Measurements from ENCODE around the gene SOBP.

SOBP gene

DNA sequence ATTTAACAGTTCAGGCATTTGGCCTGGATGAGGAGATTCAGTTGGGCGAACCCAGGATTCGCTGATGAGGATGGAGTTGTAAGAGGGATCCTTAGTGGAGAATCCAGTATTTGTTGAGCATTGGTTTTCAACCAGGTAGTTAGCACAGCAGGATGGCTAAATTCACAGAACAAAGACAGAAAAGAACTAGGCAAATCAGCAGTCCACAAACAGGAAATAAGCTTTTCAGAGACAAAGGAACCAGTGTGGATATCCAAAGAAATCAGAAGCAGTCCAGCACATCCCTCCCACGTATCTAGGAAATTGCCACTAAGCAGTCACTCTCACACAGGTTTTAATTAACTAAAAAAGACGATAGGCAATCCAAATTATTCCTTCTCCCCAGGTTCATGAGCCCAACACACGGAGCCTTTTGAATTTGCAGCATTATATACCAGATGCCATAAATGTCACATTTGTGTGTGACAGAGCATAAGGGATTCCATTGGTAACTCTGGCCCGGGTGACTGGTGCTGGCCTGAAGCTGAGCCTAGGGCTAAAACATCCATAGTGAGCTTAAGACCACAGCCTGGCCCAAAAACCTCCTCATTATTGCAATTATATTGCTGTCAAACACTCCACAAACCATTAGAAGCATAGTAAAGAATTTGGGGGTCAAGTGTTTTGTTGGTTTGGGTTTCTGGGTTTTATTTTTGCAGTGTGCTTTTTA lies 131.5 kb downstream of the SOBP start:
- no peak for FAIRE-seq

DNA sequence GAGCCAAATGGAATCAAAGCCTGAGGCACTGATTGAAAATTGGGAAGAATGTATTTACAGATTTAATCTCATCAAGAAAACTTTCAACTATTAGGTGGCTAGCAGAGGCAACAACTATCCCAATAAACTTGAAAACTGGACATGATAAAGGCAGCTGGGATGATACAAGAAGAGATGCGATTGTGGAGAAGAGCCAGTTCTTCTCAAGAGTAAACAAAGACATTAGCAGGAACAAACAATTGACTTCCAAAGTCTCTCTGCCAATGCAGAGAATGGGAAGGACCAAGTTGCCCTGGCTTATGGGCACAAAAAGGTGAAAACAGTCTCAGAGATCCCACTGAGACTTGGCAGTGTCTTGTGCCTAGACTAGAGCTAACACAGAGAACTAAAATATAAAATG lies 132.4 kb downstream of the SOBP start:
- no peak for FAIRE-seq

- no peak for FAIRE-seq
These were observed 134.1 kb downstream of the SOBP start for GRCh38 chr6:107624050-107624449.

DNA sequence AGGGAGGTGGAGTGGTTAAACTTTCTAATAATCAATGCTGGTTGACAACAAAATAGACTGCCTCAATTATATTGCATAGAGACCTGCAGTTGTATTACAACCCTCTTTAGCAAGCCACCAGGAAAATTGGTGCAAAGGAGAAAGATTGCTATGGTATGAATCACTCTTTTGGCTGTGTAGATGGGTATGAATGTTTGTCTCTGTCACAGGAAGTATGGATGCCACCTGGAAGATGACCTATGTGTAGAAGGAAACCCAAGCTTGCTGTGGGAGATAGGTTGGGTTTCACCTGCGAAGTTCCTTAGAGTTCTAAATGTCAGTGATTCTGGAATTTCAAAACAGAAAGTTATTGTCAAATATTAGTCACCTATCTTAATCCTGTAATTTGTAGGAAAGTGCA lies 134.6 kb downstream of the SOBP start:
- FAIRE-seq = peak; percentile 45

DNA sequence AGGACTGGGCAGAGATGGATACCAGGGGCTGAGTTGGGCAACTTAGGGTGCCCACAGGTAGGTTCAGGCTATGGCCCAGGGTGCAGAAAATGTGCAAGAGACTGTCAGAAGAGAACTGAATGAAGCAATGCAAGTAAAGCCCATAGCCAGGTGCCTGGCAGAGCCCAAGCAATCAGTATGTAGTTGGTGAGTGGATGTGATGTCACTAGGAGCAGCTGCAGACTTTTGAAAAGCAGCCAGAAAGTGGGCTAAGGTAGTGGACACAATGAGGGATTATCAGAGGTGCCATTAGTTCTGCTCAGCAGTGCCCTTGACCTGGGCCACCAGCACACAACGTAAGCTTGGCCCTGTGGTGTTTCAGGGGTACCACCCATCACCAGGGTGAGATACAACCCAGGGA lies 135.3 kb downstream of the SOBP start:
- no peak for FAIRE-seq

DNA sequence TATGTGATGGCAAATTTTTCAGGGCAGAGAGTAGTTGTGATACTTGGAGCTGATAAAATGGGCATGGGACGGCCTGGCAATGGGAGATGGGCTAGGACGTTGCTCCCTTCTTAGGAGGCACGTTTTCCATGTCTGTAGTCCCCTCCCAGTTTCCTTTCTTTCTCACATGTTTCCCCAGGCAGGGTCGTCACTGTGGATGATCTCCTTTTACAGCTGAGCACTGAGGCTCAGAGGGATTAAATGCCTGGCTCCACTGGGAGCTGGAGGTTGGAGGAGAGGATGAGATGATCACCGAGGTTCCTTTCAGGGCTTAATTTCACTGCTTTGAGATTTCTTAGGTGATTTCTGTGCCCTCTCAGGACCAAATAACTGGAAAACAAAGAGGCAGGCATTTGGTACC lies 136.7 kb downstream of the SOBP start:
- FAIRE-seq = no peak

DNA sequence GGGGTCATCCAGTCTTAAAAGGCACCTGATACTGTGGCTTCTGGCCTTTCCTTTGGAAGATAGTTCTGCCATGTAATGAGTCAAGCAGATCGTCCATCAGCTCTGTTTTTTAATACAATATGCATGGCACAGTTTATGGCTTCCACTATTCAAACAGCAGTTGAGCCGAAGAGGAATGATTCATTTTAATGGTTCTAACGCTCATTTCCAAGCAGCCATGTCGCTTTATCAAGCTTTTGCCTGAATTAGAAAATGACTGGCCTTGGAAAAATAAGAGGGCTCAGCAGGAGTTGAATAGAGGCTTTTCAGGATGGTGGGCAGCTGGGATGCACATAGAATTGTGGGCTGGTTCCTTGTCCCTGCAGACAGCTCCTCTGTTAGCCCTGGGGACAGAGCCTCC lies 138.1 kb downstream of the SOBP start:
- no peak for FAIRE-seq

GRCh38 chr6:107628878-107629277 lies 139.0 kb downstream of the SOBP start:
- FAIRE-seq = no peak

- FAIRE-seq = peak; percentile 78
These were observed 139.7 kb downstream of the SOBP start for GRCh38 chr6:107629548-107630129.

DNA sequence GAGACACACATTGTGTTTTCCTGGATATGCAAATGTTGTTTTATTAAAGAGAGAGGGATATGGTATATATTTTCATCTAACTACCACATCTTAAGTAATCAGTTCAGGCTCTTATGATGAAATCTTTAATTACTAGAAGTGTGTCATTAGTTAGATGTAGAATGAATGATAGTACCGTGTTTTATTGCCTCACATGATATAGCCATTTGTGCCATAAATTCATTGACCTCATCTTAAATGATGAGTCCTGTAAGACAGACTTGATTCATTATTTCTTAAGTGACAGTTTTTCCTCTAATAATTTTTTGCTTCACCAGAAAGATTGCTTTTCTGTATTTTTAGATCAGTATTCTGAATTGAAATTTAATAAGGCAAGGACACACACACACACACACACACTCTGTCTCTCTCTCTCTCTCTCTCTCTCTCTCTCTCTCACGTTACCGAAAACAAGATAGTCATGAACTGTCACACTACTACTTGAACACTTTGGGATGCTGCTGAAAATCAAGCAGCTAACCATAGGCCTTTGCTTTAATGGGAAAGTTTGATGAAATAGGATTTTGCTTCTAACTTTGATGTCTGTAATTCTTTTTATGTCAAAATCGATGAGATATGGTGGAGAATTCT lies 140.5 kb downstream of the SOBP start:
- FAIRE-seq = no peak

DNA sequence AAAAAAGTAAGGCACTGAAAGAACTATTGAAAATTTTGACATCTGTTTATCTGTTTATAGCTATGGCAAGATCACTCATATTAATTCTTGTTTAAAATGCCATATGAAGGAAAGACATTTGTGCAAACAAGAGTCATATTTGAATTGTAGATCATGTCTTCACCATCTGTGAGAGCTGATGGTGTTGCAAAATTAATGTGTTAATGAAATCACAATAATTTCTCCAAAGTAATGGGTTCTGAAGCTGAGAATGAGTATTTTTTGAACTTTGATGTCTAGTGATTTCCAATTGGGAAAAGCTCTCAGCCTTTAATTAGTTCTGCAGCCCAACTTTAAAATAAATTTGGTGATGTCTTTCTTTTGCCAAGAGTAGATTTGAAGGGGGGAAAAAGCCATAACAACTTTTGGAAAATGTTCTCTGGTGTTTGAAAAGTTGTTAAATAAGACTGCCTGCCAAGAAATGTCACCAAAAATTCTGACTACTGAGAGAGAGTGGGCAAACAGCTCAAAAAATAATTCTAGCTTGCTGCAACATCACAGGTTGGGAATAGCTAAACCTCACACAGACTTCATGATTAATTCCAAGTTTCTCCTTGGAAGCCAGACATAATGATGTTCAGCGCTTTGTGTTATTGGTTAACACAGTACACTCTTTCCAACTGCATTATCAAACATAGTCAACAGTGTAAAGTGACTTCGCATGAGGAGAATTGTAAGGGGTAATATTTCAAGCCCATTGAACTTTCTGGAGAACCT lies 142.6 kb downstream of the SOBP start:
- FAIRE-seq = no peak

GRCh38 chr6:107633680-107634323 lies 143.9 kb downstream of the SOBP start:
- no peak for FAIRE-seq

GRCh38 chr6:107634324-107635056 lies 144.6 kb downstream of the SOBP start:
- no peak for FAIRE-seq

DNA sequence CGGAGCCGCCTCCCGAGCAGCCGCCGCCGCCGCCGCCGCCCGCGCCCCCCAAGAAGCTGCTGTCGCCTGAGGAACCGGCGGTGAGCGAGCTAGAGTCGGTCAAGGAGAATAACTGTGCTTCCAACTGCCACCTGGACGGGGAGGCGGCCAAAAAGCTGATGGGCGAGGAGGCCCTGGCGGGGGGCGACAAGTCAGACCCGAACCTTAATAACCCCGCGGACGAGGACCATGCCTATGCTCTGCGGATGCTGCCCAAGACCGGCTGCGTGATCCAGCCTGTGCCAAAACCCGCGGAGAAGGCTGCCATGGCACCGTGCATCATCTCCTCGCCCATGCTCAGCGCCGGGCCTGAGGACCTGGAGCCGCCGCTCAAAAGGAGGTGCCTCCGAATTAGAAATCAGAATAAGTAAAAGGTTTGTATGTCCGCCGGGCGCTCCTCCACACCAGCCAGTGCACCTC lies 145.2 kb downstream of the SOBP start:
- FAIRE-seq = no peak

DNA sequence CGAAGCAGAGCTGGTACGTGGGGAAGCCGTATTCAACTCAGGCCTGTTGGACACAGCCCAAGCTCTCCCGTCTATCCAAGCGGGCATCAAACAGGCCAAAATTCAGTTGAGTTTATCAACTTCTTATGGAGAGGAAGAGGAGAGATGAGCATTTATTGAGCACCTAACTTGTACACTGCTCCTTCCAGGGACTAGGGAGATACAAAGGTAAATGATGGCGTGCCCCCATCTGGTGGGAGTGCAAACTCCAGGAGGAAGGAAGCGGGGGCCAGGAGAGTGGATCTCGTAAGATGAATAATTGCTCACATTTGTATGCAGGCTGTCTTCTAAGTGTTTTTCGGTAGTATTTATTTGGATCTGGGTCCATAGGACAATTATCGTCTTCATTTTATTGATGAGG lies 146.6 kb downstream of the SOBP start:
- FAIRE-seq = no peak

DNA sequence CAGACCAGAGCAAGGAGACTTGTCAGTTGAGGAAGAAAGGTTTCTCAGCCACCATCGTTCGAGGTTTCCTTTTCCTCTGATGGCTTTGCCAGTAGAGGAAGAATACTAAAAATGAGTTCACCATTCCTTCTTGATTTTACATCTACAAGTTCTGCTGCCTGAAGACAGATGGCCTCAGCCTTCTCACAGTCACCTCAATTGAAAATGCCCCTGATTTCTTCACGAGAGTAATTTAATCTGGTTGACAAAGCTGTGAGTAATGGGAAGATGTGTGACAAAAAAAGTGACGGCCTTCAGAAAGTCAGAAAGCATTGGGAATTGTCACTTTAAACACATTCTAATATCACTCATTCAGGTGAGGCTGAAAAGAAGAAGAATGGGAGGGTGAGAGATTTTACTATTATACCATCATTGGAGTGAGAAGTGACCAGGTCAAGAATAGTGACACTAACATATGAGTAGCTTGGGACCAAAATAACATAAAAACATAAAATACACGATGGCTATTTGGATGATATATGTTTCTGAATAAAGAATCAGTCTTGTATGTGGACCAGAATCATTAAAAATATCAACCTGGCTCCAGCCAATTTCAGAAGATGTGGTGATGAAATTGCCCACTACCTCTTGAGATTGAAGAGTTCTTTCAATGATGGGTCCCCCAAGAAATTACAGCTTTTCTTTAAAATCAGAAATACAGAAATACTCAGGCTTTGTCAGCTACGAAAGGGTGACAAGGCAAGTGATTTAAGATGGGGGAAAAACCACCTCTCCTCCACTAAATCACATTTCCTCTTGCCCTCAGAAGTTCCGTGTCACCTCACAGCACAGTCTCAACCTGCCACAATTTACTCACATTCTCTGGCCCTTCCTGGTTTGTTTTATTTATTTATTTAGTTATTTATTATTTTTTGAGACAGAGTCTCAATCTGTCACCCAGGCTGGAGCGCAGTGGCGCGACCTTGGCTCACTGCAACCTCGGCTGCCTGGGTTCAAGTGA lies 147.7 kb downstream of the SOBP start:
- FAIRE-seq = no peak

- no peak for FAIRE-seq
These were observed 148.6 kb downstream of the SOBP start for GRCh38 chr6:107638493-107638892.

DNA sequence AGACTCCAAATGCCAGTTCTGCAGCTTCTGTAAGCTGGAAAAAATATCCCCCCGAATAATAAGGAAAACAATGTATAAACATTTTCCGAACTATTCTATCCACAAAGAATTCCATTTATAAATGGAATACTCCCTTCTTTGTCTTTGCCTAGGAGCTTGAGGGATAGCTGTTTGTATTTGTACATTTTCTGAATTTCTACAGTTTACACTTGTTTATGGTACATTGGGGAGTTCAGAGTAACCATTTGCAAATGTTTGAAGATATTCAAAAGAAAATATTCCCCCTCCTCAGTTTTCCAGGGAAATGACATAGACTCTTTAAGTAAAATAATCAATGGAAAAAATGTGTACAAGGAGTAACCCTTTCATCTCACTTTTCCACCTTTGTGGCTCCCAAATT lies 149.6 kb downstream of the SOBP start:
- FAIRE-seq = no peak

- no peak for FAIRE-seq
These were observed 151.2 kb downstream of the SOBP start for GRCh38 chr6:107641071-107641470.

- FAIRE-seq = peak; percentile 94
These were observed 151.6 kb downstream of the SOBP start for GRCh38 chr6:107641500-107641941.
